GM19467 (cell line): Measurements from ENCODE around the gene IL37.

Experiments used
- ATAC-seq: cut with Tn5 transposase; IDR thresholded peaks from one replicate; pipeline ENCODE4 v1.9.1; 2021; ENCODE audit warnings: mild to moderate bottlenecking, moderate library complexity; ENCODE audit not compliant: unreplicated experiment

Gene IL37

DNA sequence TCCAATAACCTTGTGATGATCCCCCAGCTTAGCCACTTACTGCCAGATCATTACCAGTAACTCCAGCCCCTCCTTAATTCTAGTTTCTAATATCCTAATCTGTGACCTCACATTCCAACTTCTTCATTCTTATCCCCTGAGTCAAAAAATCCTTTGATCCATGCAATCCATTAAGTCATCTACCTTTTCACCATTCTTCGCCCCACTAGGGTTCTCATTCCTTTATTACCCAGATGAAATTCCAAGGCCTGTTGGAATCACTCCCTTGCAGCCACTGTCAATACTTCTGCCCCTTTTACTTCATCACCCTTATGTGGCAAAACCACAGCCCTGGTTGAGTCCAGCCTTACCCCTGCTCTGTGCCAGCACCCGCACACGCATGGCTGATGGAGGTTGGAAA lies 46.5 kb downstream of the IL37 start:
- ATAC-seq: no peak

DNA sequence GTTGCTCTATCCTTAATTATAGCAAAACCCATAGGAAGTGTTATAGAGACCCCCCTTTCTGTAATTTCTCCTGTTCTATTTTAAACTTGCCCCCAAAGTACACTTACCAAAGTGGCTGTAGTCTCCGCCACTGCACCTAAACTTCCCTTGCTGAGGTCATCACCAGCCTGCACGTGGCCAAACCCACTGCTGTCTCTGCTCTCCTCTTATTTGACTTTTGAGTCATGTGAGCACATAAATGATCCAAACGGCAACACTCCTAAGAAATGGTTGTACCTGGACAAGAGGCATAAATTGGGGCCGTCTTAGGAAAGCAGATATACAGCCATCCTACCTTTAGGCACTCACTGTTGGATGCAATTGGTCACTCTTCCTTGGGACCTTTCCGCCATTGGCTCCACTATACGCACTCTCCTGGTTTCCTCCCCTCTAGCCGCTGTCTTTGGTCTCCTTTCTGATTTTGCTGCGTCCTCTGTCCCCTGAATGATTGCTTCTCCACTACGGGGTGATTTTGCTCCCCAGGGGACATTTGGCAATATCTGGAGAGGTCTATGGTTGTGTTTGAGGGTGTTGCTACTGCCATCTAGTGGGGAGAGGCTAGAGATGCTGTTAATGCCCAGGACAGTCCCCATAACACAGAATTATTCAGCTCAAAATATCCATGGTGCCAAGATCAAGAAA lies 47.6 kb downstream of the IL37 start:
- no peak for ATAC-seq

DNA sequence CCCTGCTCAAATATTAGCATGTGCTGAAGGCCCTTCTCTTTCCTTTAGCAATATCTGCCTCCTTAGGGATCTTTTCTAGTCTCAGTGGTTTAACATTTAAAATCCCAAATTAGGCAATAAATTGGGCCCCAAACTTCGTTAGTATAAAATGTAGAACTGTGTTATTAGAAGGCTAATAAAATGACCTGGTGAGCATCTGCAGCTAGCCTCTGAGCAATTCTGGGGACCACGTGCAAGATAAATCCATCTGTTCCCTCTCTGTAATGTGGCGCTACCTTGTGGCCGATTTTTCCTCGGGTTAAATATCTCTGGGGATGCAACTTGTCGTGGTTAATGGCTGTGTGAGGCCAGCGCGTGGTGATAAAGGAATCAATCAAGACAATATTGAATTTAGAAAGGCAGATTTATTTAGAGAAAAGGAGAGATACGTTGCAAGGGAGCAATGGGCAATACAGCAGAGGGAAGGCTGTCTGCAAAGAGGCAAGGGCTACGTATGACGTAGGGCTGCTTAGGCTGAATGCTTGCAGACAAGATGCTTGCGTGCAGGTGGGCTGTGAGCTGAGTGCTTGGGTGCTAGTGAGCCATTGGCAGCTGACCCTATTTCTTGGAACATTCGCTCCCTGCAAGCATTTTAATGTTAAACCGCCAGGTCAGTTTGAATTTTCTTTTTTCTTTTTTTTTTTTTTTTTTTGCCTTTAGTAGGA lies 48.3 kb downstream of the IL37 start:
- no peak for ATAC-seq

DNA sequence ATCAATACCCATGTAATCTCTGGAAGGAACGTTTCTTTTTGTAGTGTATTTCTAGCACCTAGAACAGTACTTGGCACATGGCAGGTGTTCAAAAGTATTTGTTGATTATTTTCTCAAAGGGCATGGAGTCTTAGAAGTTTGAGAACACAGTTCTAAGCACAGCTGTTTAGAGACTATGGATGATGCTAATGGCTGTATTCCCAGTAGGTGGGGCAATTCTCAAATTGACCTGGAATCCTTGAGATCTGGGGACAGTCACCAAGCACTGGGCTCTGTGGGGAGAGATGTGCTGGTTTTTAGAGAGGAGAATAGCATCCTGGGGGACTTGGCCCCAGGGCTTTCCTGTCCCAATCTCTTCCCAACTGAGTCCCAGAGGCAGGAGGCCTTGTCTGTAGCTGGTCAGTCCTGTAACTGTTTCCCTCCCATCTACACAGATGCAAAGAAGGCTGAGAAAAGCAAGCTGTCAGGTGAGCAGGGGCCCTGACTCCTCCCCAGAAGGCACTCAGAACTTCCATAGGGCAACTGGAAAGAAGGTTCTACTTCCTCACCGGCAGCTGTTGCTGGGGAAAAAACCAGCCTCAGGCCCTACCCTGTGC lies 49.4 kb downstream of the IL37 start:
- ATAC-seq: no peak

DNA sequence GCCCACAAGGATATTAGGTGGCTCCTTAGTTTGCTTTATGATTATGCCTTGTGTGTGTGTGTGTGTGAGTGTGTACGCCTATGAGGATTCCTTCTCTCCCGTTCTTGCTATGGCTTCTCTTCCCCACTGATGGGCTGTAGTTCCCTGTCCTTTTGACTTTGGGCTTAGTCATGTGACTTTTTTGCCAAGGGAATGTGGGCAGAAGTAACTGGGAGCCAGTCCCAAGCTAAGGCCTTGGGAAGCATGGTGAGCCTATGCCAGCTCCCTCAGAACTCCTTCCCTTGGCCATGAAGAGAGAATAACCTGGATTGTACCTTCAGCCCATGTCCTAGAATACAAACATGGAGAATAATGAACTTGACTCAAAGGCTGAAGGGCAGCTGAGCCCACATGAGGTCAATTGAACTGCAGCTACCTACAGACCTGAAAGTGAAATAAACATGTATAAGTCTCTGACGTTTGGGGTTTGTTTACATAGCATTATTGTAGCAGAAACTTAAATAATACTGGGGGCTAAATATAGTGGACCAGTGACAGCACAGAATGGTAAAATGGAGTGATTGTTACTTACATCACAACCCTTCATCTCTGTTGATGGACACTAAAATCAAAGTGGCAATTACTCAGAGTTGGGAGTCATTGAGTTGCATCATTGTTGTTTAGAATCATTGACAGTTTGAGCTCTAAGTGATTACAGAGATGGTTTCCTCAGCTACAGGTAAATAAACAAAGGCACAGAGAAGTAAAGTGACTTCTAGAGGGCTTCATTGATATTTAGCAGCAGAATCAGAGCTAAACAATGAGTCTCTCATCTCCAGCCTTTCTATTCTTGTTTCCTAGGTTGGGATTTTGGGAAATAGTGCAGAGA lies 51.6 kb downstream of the IL37 start:
- no peak for ATAC-seq

DNA sequence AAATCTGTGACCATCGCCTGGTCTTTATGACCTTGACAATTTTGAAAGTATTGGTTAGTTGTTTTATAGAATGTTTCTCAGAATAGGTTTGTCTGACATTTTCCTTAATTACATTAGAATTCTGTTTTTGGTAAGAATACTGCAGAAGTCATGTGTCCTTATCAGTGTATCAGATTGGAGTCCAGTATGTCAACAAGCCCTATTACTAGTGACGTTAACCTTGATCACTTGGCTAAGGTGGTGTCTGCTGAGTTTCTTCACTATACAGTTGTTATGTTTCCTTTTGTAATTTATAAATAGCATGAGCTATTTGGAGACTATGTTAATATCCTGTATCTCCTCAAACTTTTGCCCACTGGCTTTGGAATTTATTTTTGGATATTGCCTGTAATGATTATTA lies 56.1 kb downstream of the IL37 start:
- no peak for ATAC-seq
